Measurements from ENCODE around the gene ITGB5.

- TF ChIP-seq CTCF (conservative IDR thresholded peaks at IDR 0.05; ENCODE audit: low read depth, low read length) (no peak), EZH2 (IDR thresholded peaks at IDR 0.05; ENCODE audit: low read length, unreplicated experiment) (no peak), EZH2phosphoT487 (IDR thresholded peaks at IDR 0.05; ENCODE audit: borderline replicate concordance, low read length) (no peak)
These were observed 117.7 kb downstream of the ITGB5 start for GRCh38 chr3:124769462-124769861.
